Urinary bladder (tissue), 4 donors: Measurements from ENCODE around the gene OR5AL1. TPM values are rescaled to one million over a fixed set of nuclear protein-coding genes. Genes with fewer than 3 reads are reported as not detected.
"Not testable (repeated sequence)": the region's sequence is repeated elsewhere in the genome, so short reads cannot be mapped to it uniquely, and the experiment has no call there.

Experiments used
- DNase-seq: peaks from one replicate; pipeline ENCODE4 v3.0.0-alpha.2; 2015; ENCODE audit errors: extremely low spot score
- H3K27ac ChIP-seq: one replicate; pipeline ENCODE4 v1.5.1; 2013; ENCODE audit warnings: low read depth, mild to moderate bottlenecking, moderate library complexity
- H3K36me3 ChIP-seq: one replicate; pipeline ENCODE4 v1.6.1; 2013; ENCODE audit warnings: mild to moderate bottlenecking, moderate library complexity; ENCODE audit not compliant: insufficient read depth
- H3K4me1 ChIP-seq: one replicate; pipeline ENCODE4 v1.6.1; 2013; ENCODE audit warnings: mild to moderate bottlenecking, moderate library complexity; ENCODE audit not compliant: insufficient read depth
- H3K4me3 ChIP-seq: one replicate; pipeline ENCODE4 v1.5.1; 2013; ENCODE audit warnings: low read depth, low read length
- WGBS: extraction: QIAGEN DNeasy Blood & Tissue Kit; methylation state at CpG from one replicate; pipeline ENCODE4 v1.1.7; 2013; 5-methylcytosine and 5-hydroxymethylcytosine counted together
- polyA plus RNA-seq: library from polyadenylated mRNA; stranded (reverse); fragments of 200-250 nt; gene quantifications from one replicate; pipeline ENCODE4 v1.2.3, GENCODE V29; 2013
- total RNA-seq: library from RNA; depleted of rRNA; stranded (reverse); fragments of >200 nt; gene quantifications from one replicate; pipeline ENCODE4 v1.2.3, GENCODE V29; 2014
- donor health status: healthy with polysubstance abuse.
- donor health status: healthy.

The OR5AL1 gene
- total RNA-seq = not detected
- not detected for polyA plus RNA-seq

- no peaks in the 10 kb centered on the region for H3K4me1 ChIP-seq
- no peaks in the 10 kb centered on the region for H3K36me3 ChIP-seq
- 89% methylated on average over 1 of the region's 1 CpG for WGBS
- no peak for DNase-seq
- no peak within 1 kb of the TSS for H3K4me3 ChIP-seq
- H3K27ac ChIP-seq = no peak within 1 kb of the TSS
These were observed at the start of gene OR5AL1 for GRCh38 chr11:56412396-56412795. Gene OR5AL1 (plus strand): TSS chr11:56412696.

GRCh38 chr11:56375324-56375723, 37.2 kb upstream of the OR5AL1 start, which contains the start of gene OR8U1:
Gene OR8U1 (plus strand): TSS chr11:56375624. CDS start chr11:56375624, 0 bp downstream.
- Histone ChIP-seq H3K4me1 (no peaks in the 10 kb centered on the region), H3K4me3 (no peak within 1 kb of the TSS), H3K36me3 (no peaks in the 10 kb centered on the region), H3K27ac (no peak within 1 kb of the TSS)
- DNase-seq = no peak
- 71% methylated on average over 2 of the region's 2 CpGs for WGBS

DNA sequence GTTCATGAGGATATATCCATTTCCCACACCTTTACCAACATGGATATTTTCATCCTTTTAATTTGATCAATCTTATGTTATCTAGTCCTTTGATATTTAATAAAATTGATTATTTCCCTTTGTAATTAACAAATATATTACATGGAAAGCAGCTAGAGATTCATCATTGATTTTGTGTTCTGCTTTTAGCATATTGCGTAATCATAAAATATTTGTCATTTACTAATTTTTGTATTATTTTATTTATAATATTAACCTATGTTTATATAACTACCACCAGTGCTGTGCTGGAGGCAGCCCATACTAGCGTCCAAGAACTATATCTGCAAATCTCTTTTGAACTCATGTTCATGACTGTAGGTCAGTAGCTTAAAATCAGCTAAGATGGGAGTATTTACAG, 32.4 kb upstream of the OR5AL1 start:
- Histone ChIP-seq H3K4me3 (no peak overlapping the region), H3K27ac (no peak overlapping the region), H3K4me1 (no peaks in the 10 kb centered on the region), H3K36me3 (no peaks in the 10 kb centered on the region)
- 64% methylated on average over 2 of the region's 2 CpGs for WGBS
- DNase-seq = no peak

- Histone ChIP-seq H3K4me3 (no peak overlapping the region), H3K27ac (no peak overlapping the region), H3K4me1 (no peaks in the 10 kb centered on the region), H3K36me3 (no peaks in the 10 kb centered on the region)
- no peak for DNase-seq
- 82% methylated on average over 3 of the region's 3 CpGs for WGBS
These were observed 18.1 kb upstream of the OR5AL1 start for GRCh38 chr11:56394381-56394780.

DNA sequence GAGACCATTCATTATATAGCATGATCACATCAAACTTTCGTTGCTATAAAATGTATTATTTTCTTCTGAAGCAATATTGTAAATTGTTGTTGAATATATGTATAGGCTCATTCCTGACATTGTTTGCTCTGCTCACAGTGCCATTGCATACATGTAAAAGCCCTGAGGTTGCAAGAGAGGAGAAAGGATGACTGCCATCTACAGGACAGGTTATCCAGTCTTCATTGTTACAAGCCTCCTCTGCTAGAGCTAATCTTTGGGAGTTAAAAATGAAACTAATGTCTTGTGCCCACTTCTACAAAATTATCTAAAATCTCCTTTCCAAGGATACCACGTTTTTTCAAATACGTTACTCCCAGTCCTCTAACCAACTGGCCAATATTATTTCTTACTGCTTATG, 16.4 kb upstream of the OR5AL1 start:
- Histone ChIP-seq H3K4me1 (no peaks in the 10 kb centered on the region), H3K27ac (no peak overlapping the region), H3K36me3 (no peaks in the 10 kb centered on the region), H3K4me3 (no peak overlapping the region)
- DNase-seq = no peak
- WGBS = 66% methylated on average over 3 of the region's 3 CpGs

DNA sequence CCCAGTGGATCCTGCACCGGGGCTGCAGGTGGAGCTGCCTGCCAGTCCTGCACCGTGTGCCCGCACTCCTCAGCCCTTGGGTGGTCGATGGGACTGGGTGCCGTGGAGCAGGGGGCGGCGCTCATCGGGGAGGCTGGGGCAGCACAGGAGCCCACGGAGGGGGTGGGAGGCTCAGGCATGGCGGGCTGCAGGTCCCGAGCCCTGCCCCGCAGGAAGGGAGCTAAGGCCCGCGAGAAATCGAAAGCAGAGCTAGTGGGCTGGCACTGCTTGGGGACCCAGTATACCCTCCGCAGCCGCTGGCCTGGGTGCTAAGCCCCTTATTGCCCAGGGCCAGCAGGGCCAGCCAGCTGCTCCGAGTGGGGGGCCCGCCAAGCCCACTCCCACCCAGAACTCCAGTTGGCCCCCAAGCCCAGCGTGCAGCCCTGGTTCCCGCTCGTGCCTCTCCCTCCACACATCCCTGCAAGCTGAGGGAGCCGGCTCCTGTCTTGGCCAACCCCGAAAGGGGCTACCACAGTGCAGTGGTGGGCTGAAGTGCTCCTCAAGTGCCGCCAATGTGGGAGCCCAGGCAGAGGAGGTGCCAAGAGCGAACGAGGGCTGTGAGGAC, 10.5 kb upstream of the OR5AL1 start:
- not testable (repeated sequence) for H3K36me3 ChIP-seq, H3K4me1 ChIP-seq, H3K4me3 ChIP-seq, H3K27ac ChIP-seq, DNase-seq
- WGBS = 93% methylated on average over 27 of the region's 27 CpGs

GRCh38 chr11:56404393-56404792, 8.1 kb upstream of the OR5AL1 start:
- Histone ChIP-seq H3K27ac (no peak overlapping the region), H3K36me3 (no peaks in the 10 kb centered on the region), H3K4me1 (no peaks in the 10 kb centered on the region), H3K4me3 (no peak overlapping the region)
- DNase-seq = no peak
- WGBS = 92% methylated on average over 2 of the region's 2 CpGs

- Histone ChIP-seq H3K36me3 (no peaks in the 10 kb centered on the region), H3K4me1 (no peaks in the 10 kb centered on the region), H3K27ac (no peak overlapping the region), H3K4me3 (no peak overlapping the region)
- DNase-seq = no peak
These were observed 1.7 kb upstream of the OR5AL1 start for GRCh38 chr11:56410801-56411200.

- DNase-seq = no peak
- H3K27ac ChIP-seq = no peak overlapping the region
- no peak overlapping the region for H3K4me3 ChIP-seq
- 71% methylated on average over 4 of the region's 4 CpGs for WGBS
- H3K4me1 ChIP-seq = no peaks in the 10 kb centered on the region
- no peaks in the 10 kb centered on the region for H3K36me3 ChIP-seq
These were observed 41.0 kb downstream of the OR5AL1 start for GRCh38 chr11:56453521-56453920.

DNA sequence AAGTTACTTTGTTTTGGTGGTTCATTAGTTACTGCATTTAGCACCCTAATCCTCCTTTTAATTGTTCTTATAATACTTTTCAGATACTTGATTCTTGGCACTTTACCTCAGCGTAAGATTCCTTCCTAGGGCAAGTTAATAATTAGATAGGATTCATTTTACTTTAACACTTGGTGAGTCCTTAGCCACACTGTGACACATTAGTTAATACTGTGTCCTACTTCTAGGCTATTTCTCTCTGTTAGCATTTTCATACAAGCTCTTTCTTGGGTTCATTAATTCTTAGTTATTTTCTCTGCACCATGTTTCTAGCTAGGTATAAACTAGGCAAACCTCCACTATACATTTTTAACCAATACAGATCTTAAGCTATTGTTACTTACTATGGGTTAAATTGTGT, 44.6 kb downstream of the OR5AL1 start:
- no peak overlapping the region for H3K27ac ChIP-seq

More for the DNA sequence above, 44.6 kb downstream of the OR5AL1 start:
- no peak for DNase-seq
- H3K36me3 ChIP-seq = no peaks in the 10 kb centered on the region
- H3K4me1 ChIP-seq = no peaks in the 10 kb centered on the region
- H3K4me3 ChIP-seq = no peak overlapping the region
- WGBS = 92% methylated on average over 1 of the region's 1 CpG

Other genes with a start within 250 kb of the OR5AL1 start
- gene OR5J2, start 236.1 kb upstream of the OR5AL1 start, total RNA-seq = not detected
- not detected for gene OR5J2, start 236.1 kb upstream of the OR5AL1 start, polyA plus RNA-seq
- gene OR5T2, start 178.4 kb upstream of the OR5AL1 start, total RNA-seq = not detected
- not detected for gene OR5T2, start 178.4 kb upstream of the OR5AL1 start, polyA plus RNA-seq
- not detected for gene OR5T3, start 160.4 kb upstream of the OR5AL1 start, total RNA-seq
- not detected for gene OR5T3, start 160.4 kb upstream of the OR5AL1 start, polyA plus RNA-seq
- not detected for gene OR5T1, start 138.5 kb upstream of the OR5AL1 start, total RNA-seq
- not detected for gene OR5T1, start 138.5 kb upstream of the OR5AL1 start, polyA plus RNA-seq
- not detected for gene OR8H1, start 120.4 kb upstream of the OR5AL1 start, total RNA-seq
- gene OR8H1, start 120.4 kb upstream of the OR5AL1 start, polyA plus RNA-seq = not detected
- not detected for gene OR8K3, start 97.6 kb upstream of the OR5AL1 start, total RNA-seq
- gene OR8K3, start 97.6 kb upstream of the OR5AL1 start, polyA plus RNA-seq = not detected
- gene OR8K1, start 66.7 kb upstream of the OR5AL1 start, total RNA-seq = not detected
- not detected for gene OR8K1, start 66.7 kb upstream of the OR5AL1 start, polyA plus RNA-seq
- not detected for gene OR8J1, start 58.4 kb upstream of the OR5AL1 start, total RNA-seq
- gene OR8J1, start 58.4 kb upstream of the OR5AL1 start, polyA plus RNA-seq = not detected
- not detected for gene OR8U1, start 37.1 kb upstream of the OR5AL1 start, total RNA-seq
- not detected for gene OR8U1, start 37.1 kb upstream of the OR5AL1 start, polyA plus RNA-seq
- not detected for gene OR5M3, start 60.7 kb downstream of the OR5AL1 start, total RNA-seq
- not detected for gene OR5M3, start 60.7 kb downstream of the OR5AL1 start, polyA plus RNA-seq
- not detected for gene OR5M8, start 78.7 kb downstream of the OR5AL1 start, total RNA-seq
- gene OR5M8, start 78.7 kb downstream of the OR5AL1 start, polyA plus RNA-seq = not detected
- gene OR5M11, start 130.6 kb downstream of the OR5AL1 start, total RNA-seq = not detected
- gene OR5M11, start 130.6 kb downstream of the OR5AL1 start, polyA plus RNA-seq = not detected
- not detected for gene OR5M10, start 165.0 kb downstream of the OR5AL1 start, total RNA-seq
- gene OR5M10, start 165.0 kb downstream of the OR5AL1 start, polyA plus RNA-seq = not detected
- gene OR5M1, start 202.2 kb downstream of the OR5AL1 start, total RNA-seq = not detected
- gene OR5M1, start 202.2 kb downstream of the OR5AL1 start, polyA plus RNA-seq = not detected
- not detected for gene OR5AP2, start 229.7 kb downstream of the OR5AL1 start, total RNA-seq
- gene OR5AP2, start 229.7 kb downstream of the OR5AL1 start, polyA plus RNA-seq = not detected